SK-N-SH (cell line): ENCODE measurements around the gene PSMC5. TPM values are rescaled to one million over a fixed set of nuclear protein-coding genes. Genes with fewer than 3 reads are reported as not detected.

Experiments used
- CTCF ChIA-PET: fragments of 300-600, 350-600 bp; formaldehyde crosslinking; extraction: SDS; loops from one replicate; lab custom pipeline; 2021; lab: Yijun Ruan, JAX
- POLR2A ChIA-PET: fragments of 350-600 bp; sonication (Branson Sonifier 250); formaldehyde crosslinking; extraction: SDS; loops from one replicate; lab custom pipeline; 2020; ENCODE audit warnings: antibody characterized with exemption, inconsistent platforms; lab: Yijun Ruan, JAX
- DNase-seq: peaks from one replicate; pipeline ENCODE4 v3.0.0; 2012
- H2AFZ ChIP-seq: fragments of 200-600 bp; sonication (generic); 2 replicates; pipeline ENCODE4 v1.8.1; 2016; ENCODE audit warnings: antibody characterized with exemption, mild to moderate bottlenecking, low read depth
- H3F3A ChIP-seq: fragments of 200-600 bp; sonication (generic); replicated peaks from 2 replicates; pipeline ENCODE3; 2016; ENCODE audit warnings: antibody characterized with exemption, mild to moderate bottlenecking; ENCODE audit not compliant: insufficient read depth
- H3K27ac ChIP-seq, 2 experiments: fragments of 200-500 bp in 1 of 2; fragments of 200-600 bp in 1 of 2; sonication (Bioruptor generic) in 1 of 2; sonication (generic), shearing (Covaris generic) in 1 of 2; 2 replicates each; pipeline versions ENCODE4 v1.5.1 to v1.6.1; 2014 to 2016; ENCODE audit warnings: low read depth in 2 of 2, inconsistent platforms in 1 of 2, low read length in 1 of 2, mild to moderate bottlenecking in 1 of 2, mixed read lengths in 1 of 2
- H3K27me3 ChIP-seq: fragments of 200-600 bp; sonication (generic), shearing (Covaris generic); 2 replicates; pipeline ENCODE4 v1.6.1; 2016; ENCODE audit warnings: mixed run types; ENCODE audit not compliant: insufficient read depth
- H3K36me3 ChIP-seq, 2 experiments: fragments of 200-500 bp in 1 of 2; fragments of 200-600 bp in 1 of 2; sonication (Bioruptor generic) in 1 of 2; sonication (generic) in 1 of 2; replicated peaks in 1 of 2; 2 replicates each; pipeline versions ENCODE3 to v1.5.1; 2014 to 2016; ENCODE audit warnings: low read length in 1 of 2, mild to moderate bottlenecking in 1 of 2; ENCODE audit not compliant: insufficient read depth in 2 of 2, control insufficient read depth in 1 of 2
- H3K4me1 ChIP-seq, 2 experiments: fragments of 200-500 bp in 1 of 2; fragments of 200-600 bp in 1 of 2; sonication (Bioruptor generic) in 1 of 2; sonication (generic), shearing (Covaris generic) in 1 of 2; 2 replicates each; pipeline versions ENCODE4 v1.5.1 to v1.6.1; 2014 to 2016; ENCODE audit warnings: low read depth in 1 of 2, low read length in 1 of 2, mixed run types in 1 of 2; ENCODE audit not compliant: insufficient read depth in 2 of 2, control insufficient read depth in 1 of 2
- H3K4me2 ChIP-seq: fragments of 200-600 bp; sonication (generic), shearing (Covaris generic); 2 replicates; pipeline ENCODE4 v1.6.1; 2017; ENCODE audit warnings: mixed run types
- H3K4me3 ChIP-seq, 2 experiments: fragments of 200-500 bp in 1 of 2; fragments of 200-600 bp in 1 of 2; sonication (Bioruptor generic) in 1 of 2; sonication (generic), shearing (Covaris generic) in 1 of 2; 2 replicates each; pipeline versions ENCODE4 v1.5.1 to v1.8.1; 2014 to 2016; ENCODE audit warnings: low read depth in 2 of 2, inconsistent platforms in 1 of 2, low read length in 1 of 2, mild to moderate bottlenecking in 1 of 2, mixed read lengths in 1 of 2, moderate library complexity in 1 of 2
- H3K79me2 ChIP-seq: fragments of 200-600 bp; sonication (generic); 2 replicates; pipeline ENCODE4 v1.8.1; 2017; ENCODE audit warnings: mild to moderate bottlenecking; ENCODE audit not compliant: insufficient read depth
- H3K9ac ChIP-seq: fragments of 200-600 bp; sonication (generic); 2 replicates; pipeline ENCODE4 v1.6.1; 2017; ENCODE audit warnings: mixed run types
- H3K9me2 ChIP-seq: fragments of 200-600 bp; sonication (generic); 2 replicates; pipeline ENCODE4 v1.6.1; 2017; ENCODE audit warnings: mixed run types
- H3K9me3 ChIP-seq: fragments of 200-600 bp; sonication (generic); 2 replicates; pipeline ENCODE4 v1.6.1; 2017; ENCODE audit warnings: mixed run types, mild to moderate bottlenecking, moderate library complexity
- H4K20me1 ChIP-seq: fragments of 200-600 bp; sonication (generic); 2 replicates; pipeline ENCODE4 v1.6.1; 2017; ENCODE audit warnings: mild to moderate bottlenecking, mixed run types; ENCODE audit not compliant: insufficient read depth
- ELF1 ChIP-seq: IDR thresholded peaks from 2 replicates; pipeline ENCODE4 v1.4.0; 2012
- EP300 ChIP-seq, 2 experiments: IDR thresholded peaks; 2 replicates each; pipeline versions ENCODE4 v1.4.0 to v1.6.1; 2012; ENCODE audit warnings: borderline replicate concordance in 1 of 2, low read depth in 1 of 2, low read length in 1 of 2
- EZH2phosphoT487 ChIP-seq: fragments of 200-600 bp; sonication (generic); IDR thresholded peaks from 2 replicates; pipeline ENCODE4 v1.6.1; 2017; ENCODE audit warnings: low read depth, mixed run types, mild to moderate bottlenecking, antibody characterized with exemption, moderate library complexity, borderline replicate concordance
- FOSL2 ChIP-seq: IDR thresholded peaks from 2 replicates; pipeline ENCODE4 v1.4.0; 2012; ENCODE audit warnings: low read depth, mild to moderate bottlenecking, moderate library complexity, borderline replicate concordance
- FOXJ3 ChIP-seq: sonication (generic); formaldehyde crosslinking; IDR thresholded peaks from 2 replicates; pipeline ENCODE4 v1.5.1; 2020; ENCODE audit warnings: mild to moderate bottlenecking, missing genetic modification reagents
- FOXM1 ChIP-seq: IDR thresholded peaks from 2 replicates; pipeline ENCODE4 v1.4.0; 2012; ENCODE audit warnings: low read depth, mild to moderate bottlenecking
- GABPA ChIP-seq: IDR thresholded peaks from 2 replicates; pipeline ENCODE4 v1.4.0; 2012; ENCODE audit warnings: low read depth, mild to moderate bottlenecking
- GATA2 ChIP-seq: sonication (generic); formaldehyde crosslinking; IDR thresholded peaks from 2 replicates; pipeline ENCODE4 v1.5.0; 2020; ENCODE audit warnings: mild to moderate bottlenecking, missing genetic modification reagents
- JUND ChIP-seq: IDR thresholded peaks from 2 replicates; pipeline ENCODE4 v1.4.0; 2012
- MAX ChIP-seq: IDR thresholded peaks from 2 replicates; pipeline ENCODE4 v1.4.0; 2012; ENCODE audit warnings: low read depth
- MEF2A ChIP-seq: IDR thresholded peaks from 2 replicates; pipeline ENCODE4 v1.4.0; 2012; ENCODE audit warnings: low read depth, borderline replicate concordance
- NFIC ChIP-seq: IDR thresholded peaks from 2 replicates; pipeline ENCODE4 v1.4.0; 2012; ENCODE audit warnings: borderline replicate concordance
- POLR2AphosphoS5 ChIP-seq: IDR thresholded peaks from 2 replicates; pipeline ENCODE4 v1.6.1; 2012; ENCODE audit warnings: low read depth, low read length
- RFX5 ChIP-seq: IDR thresholded peaks from 2 replicates; pipeline ENCODE4 v1.6.1; 2012; ENCODE audit warnings: mild to moderate bottlenecking, improper control_type of control experiment, low read length
- SIN3A ChIP-seq: IDR thresholded peaks from 2 replicates; pipeline ENCODE4 v1.6.1; 2012; ENCODE audit warnings: low read depth, mild to moderate bottlenecking, low read length, moderate library complexity, borderline replicate concordance
- SMC3 ChIP-seq: IDR thresholded peaks from 2 replicates; pipeline ENCODE4 v1.6.1; 2012; ENCODE audit warnings: low read depth, low read length, improper control_type of control experiment
- TCF12 ChIP-seq: IDR thresholded peaks from 2 replicates; pipeline ENCODE4 v1.4.0; 2012
- YY1 ChIP-seq: IDR thresholded peaks from 2 replicates; pipeline ENCODE4 v1.4.0; 2012; ENCODE audit warnings: low read depth, mild to moderate bottlenecking
- ZBTB33 ChIP-seq: IDR thresholded peaks from 2 replicates; pipeline ENCODE4 v1.4.0; 2012; ENCODE audit warnings: low read depth, borderline replicate concordance
- WGBS: methylation state at CpG from one replicate; pipeline ENCODE4 v1.1.6; 2017; ENCODE audit warnings: low lambda C conversion rate; 5-methylcytosine and 5-hydroxymethylcytosine counted together
- polyA plus RNA-seq, 3 experiments: library from polyadenylated mRNA; depleted of rRNA; stranded (reverse); fragments of >200 nt; gene quantifications; 2 replicates each; pipeline ENCODE4 v1.2.3, GENCODE V29; 2012

PSMC5 gene
- polyA plus RNA-seq, 1 of the 3 experiments (the other 2 are of a cell fraction) = 424 TPM

- Histone ChIP-seq H2AFZ (no peak overlapping the region), H3K27ac (peak overlapping the region in 1 of 2 experiments; percentile 99; a peak in 2 of 4 replicates), H3K9me2 (no peaks in the 10 kb centered on the region), H4K20me1 (0 out of 2 replicates have a peak, but pooled peaks cover 8% of the 10 kb centered on the region), H3K9ac (no peak overlapping the region), H3K4me2 (peak overlapping the region; percentile 93), H3K27me3 (no peaks in the 10 kb centered on the region), H3K9me3 (no peaks in the 10 kb centered on the region), H3K79me2 (peaks cover 60% of the 10 kb centered on the region), H3K4me3 (peak overlapping the region; percentile 94 to 100; a peak in 3 of 4 replicates), H3K4me1 (peaks cover 9 to 37% of the 10 kb centered on the region in 2 experiments; a peak in 2 of 4 replicates), H3K36me3 (peaks cover 70 to 79% of the 10 kb centered on the region in 2 experiments), H3F3A (peaks cover 21% of the 10 kb centered on the region)
- no peak for DNase-seq
- TF ChIP-seq ZBTB33 = no peak
- no peak for TF ChIP-seq EZH2phosphoT487
- no peak for TF ChIP-seq GATA2 (CRISPR knock-in tag)
- no peak for TF ChIP-seq MAX
- no peak for TF ChIP-seq NFIC
- no peak for TF ChIP-seq SIN3A
- no peak for TF ChIP-seq GABPA
- TF ChIP-seq ELF1 = no peak
- no peak for TF ChIP-seq FOSL2
- no peak for TF ChIP-seq EP300 (IDR thresholded peaks at IDR 0.05; ENCODE audit: borderline replicate concordance in 1 of 2, low read depth in 1 of 2, low read length in 1 of 2)
- no peak for TF ChIP-seq FOXJ3 (CRISPR knock-in tag)
- no peak for TF ChIP-seq MEF2A
- no peak for TF ChIP-seq RFX5
- TF ChIP-seq TCF12 = no peak
- POLR2A ChIA-PET = interaction anchor here (1.6 to 9.1 kb wide), 2 partner anchors 12 to 397 kb away, joined by 3 to 108 read pairs; partner anchors contain the start of gene SMARCD2
- CTCF ChIA-PET = interaction anchor here (1.0 to 7.4 kb wide), 8 partner anchors 11 to 403 kb away, joined by 3 to 96 read pairs (median 4); partner anchors contain the start of gene SMARCD2
- WGBS = 86% methylated on average over 3 of the region's 3 CpGs
Observed at GRCh38 chr17:63828936-63829335, 1.7 kb downstream of the PSMC5 start.

GRCh38 chr17:63830278-63830677 lies 3.0 kb downstream of the PSMC5 start:
- Histone ChIP-seq H2AFZ (no peak overlapping the region), H3K9me2 (no peaks in the 10 kb centered on the region), H3K4me2 (no peak overlapping the region), H3K27me3 (no peaks in the 10 kb centered on the region), H3K27ac (no peak overlapping the region; a peak in 1 of 4 replicates), H3K9ac (no peak overlapping the region), H3K36me3 (peaks cover 60 to 75% of the 10 kb centered on the region in 2 experiments), H3K4me3 (no peak overlapping the region), H4K20me1 (peaks cover 10% of the 10 kb centered on the region; the same call in 1 of the 2 replicates), H3K79me2 (peaks cover 47% of the 10 kb centered on the region), H3K4me1 (peaks cover 9 to 34% of the 10 kb centered on the region in 2 experiments; a peak in 2 of 4 replicates), H3K9me3 (no peaks in the 10 kb centered on the region), H3F3A (peaks cover 31% of the 10 kb centered on the region)
- POLR2A ChIA-PET = interaction anchor here (1.5 to 9.1 kb wide), 3 partner anchors 9 to 399 kb away, joined by 3 to 108 read pairs (median 7); partner anchors contain the start of gene SMARCD2
- 82% methylated on average over 5 of the region's 5 CpGs for WGBS
- TF ChIP-seq MAX (no peak), SMC3 (no peak), FOSL2 (no peak), POLR2AphosphoS5 (no peak), YY1 (no peak), MEF2A (no peak), RFX5 (no peak), GATA2 (CRISPR knock-in tag) (no peak), JUND (no peak), EP300 (IDR thresholded peaks at IDR 0.05; ENCODE audit: borderline replicate concordance in 1 of 2, low read depth in 1 of 2, low read length in 1 of 2) (no peak), FOXM1 (no peak), ELF1 (no peak)
- CTCF ChIA-PET = interaction anchor here (0.5 to 7.4 kb wide), 7 partner anchors 10 to 405 kb away, joined by 3 to 96 read pairs (median 4); partner anchors contain the start of gene SMARCD2
- DNase-seq = no peak
